C4-2B (cell line): ENCODE measurements around the gene CPNE9.

ENCODE experiments used
- ZFX ChIP-seq: fragments of 450-650 bp; IDR thresholded peaks from 2 replicates; pipeline ENCODE4 v1.6.1; 2017
- TF ChIP-seq, protein P1 (sequence below): fragments of 450-650 bp; conservative IDR thresholded peaks from 2 replicates; pipeline ENCODE4 v1.5.1; 2017; ENCODE audit warnings: mild to moderate bottlenecking

DNA sequence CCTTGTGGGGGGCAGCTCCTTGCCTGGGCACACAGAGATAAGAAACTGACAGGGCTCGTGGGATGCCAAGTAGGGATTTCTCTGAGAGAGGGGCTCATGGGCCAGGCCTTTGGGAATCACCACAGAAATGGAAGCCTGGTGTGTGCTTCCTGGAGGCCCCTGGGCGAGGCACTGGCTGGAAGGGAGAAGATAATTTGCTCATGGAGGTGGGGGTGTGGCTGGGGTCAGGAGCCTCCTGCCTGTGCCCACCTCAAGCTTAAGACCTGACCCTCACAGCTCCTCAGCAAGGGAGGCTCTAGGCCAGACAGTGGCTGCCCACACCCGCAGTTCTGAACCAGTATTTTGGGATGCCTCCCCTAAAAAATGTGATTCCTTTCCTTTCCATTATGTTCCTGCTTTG is 16.9 kb upstream of the CPNE9 start:
- TF ChIP-seq, protein P1, sequence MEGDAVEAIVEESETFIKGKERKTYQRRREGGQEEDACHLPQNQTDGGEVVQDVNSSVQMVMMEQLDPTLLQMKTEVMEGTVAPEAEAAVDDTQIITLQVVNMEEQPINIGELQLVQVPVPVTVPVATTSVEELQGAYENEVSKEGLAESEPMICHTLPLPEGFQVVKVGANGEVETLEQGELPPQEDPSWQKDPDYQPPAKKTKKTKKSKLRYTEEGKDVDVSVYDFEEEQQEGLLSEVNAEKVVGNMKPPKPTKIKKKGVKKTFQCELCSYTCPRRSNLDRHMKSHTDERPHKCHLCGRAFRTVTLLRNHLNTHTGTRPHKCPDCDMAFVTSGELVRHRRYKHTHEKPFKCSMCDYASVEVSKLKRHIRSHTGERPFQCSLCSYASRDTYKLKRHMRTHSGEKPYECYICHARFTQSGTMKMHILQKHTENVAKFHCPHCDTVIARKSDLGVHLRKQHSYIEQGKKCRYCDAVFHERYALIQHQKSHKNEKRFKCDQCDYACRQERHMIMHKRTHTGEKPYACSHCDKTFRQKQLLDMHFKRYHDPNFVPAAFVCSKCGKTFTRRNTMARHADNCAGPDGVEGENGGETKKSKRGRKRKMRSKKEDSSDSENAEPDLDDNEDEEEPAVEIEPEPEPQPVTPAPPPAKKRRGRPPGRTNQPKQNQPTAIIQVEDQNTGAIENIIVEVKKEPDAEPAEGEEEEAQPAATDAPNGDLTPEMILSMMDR: no peak
- no peak for TF ChIP-seq ZFX
